Measurements from ENCODE around the gene RGSL1.

The RGSL1 gene

DNA sequence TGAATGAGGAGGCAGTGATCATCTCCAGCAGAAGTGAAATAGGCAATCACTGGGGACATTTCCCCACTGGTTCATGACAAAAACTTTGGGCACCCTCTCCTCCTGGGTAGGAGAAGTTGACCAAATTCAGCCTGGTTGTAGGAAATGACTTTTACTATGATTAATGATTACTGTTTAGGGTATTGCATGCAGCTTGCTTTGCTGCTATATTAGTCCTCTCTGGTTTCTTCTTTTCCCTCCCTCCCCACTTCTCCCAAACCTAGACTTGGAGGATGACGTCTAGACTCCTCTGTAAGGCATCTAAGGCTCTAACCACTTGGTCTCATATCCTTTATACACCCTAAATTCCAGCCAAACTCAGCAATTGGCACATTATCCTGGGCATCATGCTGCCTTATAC lies 157.6 kb downstream of the RGSL1 start:
- no peak for DNase-seq (ENCODE audit: extremely low spot score, insufficient read length, low read depth)

GRCh38 chr1:182608236-182608635 lies 158.3 kb downstream of the RGSL1 start:
- DNase-seq (ENCODE audit: extremely low spot score, insufficient read length, low read depth): no peak
- no peak for FAIRE-seq

More for the DNA sequence above, 157.6 kb downstream of the RGSL1 start:
- FAIRE-seq: no peak

DNA sequence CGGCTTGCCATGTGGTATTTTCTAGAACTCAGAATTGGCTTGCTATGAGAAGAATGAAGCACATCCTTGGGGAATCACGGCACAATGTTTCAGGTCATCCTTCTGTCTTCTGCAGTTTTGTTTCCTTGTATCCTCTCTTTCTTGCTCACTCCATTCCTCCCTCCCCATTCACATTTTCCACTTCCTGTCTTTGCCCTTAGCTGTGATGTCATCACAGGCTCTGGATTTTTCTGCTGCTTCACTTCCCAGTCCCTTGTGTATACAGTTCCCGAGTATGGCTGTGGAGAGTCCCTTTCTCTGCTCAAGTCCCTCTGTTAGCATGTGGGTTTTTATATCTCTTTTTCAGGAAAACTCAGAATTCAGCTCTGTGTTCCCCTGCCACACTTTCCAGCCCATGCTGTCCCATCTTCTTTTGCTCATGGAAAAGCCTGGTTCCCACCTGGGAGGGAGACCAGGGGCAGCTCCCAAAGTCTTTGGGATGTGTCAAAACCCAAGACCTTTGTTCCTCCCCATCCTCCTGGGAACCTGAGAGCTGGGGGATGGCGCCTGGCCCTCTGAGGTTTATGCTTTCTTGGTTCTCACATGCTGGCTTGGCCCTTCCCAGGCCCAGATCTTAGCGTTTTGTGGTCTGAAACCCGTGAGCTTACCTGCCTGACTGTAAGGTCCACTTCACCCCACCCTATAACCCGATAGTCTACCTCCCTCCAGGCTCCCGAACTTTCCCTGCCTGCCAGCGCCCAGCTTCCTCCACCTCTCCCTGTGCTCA lies 159.1 kb downstream of the RGSL1 start:
- DNase-seq (ENCODE audit: extremely low spot score, insufficient read length, low read depth): no peak
- FAIRE-seq: peak; percentile 12
